GM06990 (cell line): ENCODE data around the gene IL19.

Source experiments
- DNase-seq: peaks from one replicate; pipeline ENCODE4 v3.0.0-alpha.2; 2011; ENCODE audit not compliant: insufficient read length; ENCODE audit errors: extremely low read depth
- H3K27me3 ChIP-seq: replicated peaks from 2 replicates; pipeline ENCODE4 v1.6.0; 2011; ENCODE audit warnings: low read length; ENCODE audit not compliant: control insufficient read depth, insufficient read depth
- H3K36me3 ChIP-seq: 2 replicates; pipeline ENCODE4 v1.5.1; 2011; ENCODE audit warnings: low read length; ENCODE audit not compliant: control insufficient read depth, insufficient read depth
- H3K4me3 ChIP-seq: replicated peaks from 2 replicates; pipeline ENCODE4 v1.5.1; 2011; ENCODE audit warnings: low read depth, mild to moderate bottlenecking, control low read depth, low read length
- CTCF ChIP-seq: IDR thresholded peaks from 2 replicates; pipeline ENCODE4 v1.5.1; 2011; ENCODE audit warnings: low read length, control low read depth, mild to moderate bottlenecking, inconsistent platforms; ENCODE audit not compliant: insufficient read depth, poor library complexity, severe bottlenecking

Gene IL19

GRCh38 chr1:206867239-206867638, 96.7 kb downstream of the IL19 start:
- no peaks in the 10 kb centered on the region for H3K36me3 ChIP-seq
- H3K4me3 ChIP-seq = no peak overlapping the region
- TF ChIP-seq CTCF = no peak
- no peaks in the 10 kb centered on the region for H3K27me3 ChIP-seq
- no peak for DNase-seq

GRCh38 chr1:206867716-206868115, 97.1 kb downstream of the IL19 start:
- Histone ChIP-seq H3K4me3 (no peak overlapping the region), H3K36me3 (no peaks in the 10 kb centered on the region), H3K27me3 (no peaks in the 10 kb centered on the region)
- no peak for TF ChIP-seq CTCF
- no peak for DNase-seq

- DNase-seq = no peak
- TF ChIP-seq CTCF = no peak
- H3K36me3 ChIP-seq = no peaks in the 10 kb centered on the region
- no peaks in the 10 kb centered on the region for H3K27me3 ChIP-seq
- no peak overlapping the region for H3K4me3 ChIP-seq
Measured at GRCh38 chr1:206868264-206868663, 97.7 kb downstream of the IL19 start.

GRCh38 chr1:206872139-206872538, 101.6 kb downstream of the IL19 start:
- Histone ChIP-seq H3K36me3 (no peaks in the 10 kb centered on the region), H3K4me3 (no peak overlapping the region), H3K27me3 (no peaks in the 10 kb centered on the region)
- no peak for DNase-seq
- no peak for TF ChIP-seq CTCF

GRCh38 chr1:206873603-206874188, 103.1 kb downstream of the IL19 start:
- Histone ChIP-seq H3K36me3 (no peaks in the 10 kb centered on the region), H3K27me3 (no peaks in the 10 kb centered on the region), H3K4me3 (no peak overlapping the region)
- no peak for TF ChIP-seq CTCF
- DNase-seq = no peak

- no peak for DNase-seq
- TF ChIP-seq CTCF = no peak
- Histone ChIP-seq H3K36me3 (no peaks in the 10 kb centered on the region), H3K4me3 (no peak overlapping the region), H3K27me3 (no peaks in the 10 kb centered on the region)
Measured at GRCh38 chr1:206875752-206876377, 105.3 kb downstream of the IL19 start.
